Kidney (tissue), 14 donors: Measurements from ENCODE around the gene TAC4. TPM values are rescaled to one million over a fixed set of nuclear protein-coding genes. Genes with fewer than 3 reads are reported as not detected.

ENCODE experiments used
- DNase-seq, 5 donors: peaks; one replicate each; pipeline ENCODE4 v3.0.0-alpha.2; 2013 to 2020
- FAIRE-seq: peaks from 2 replicates; lab custom pipeline; 2012; peaks lifted over from hg19 to GRCh38; lab: Jason Lieb, UNC
- H3K27ac ChIP-seq, 2 donors: one replicate each; pipeline ENCODE4 v1.7.0; 2013; ENCODE audit warnings: low read depth in 2 of 2, low read length in 2 of 2, inconsistent platforms in 1 of 2
- H3K27me3 ChIP-seq: one replicate; pipeline ENCODE4 v1.7.1; 2013; ENCODE audit warnings: low read length, inconsistent platforms; ENCODE audit not compliant: control insufficient read depth, insufficient read depth
- H3K36me3 ChIP-seq, 3 donors: one replicate each; pipeline versions ENCODE4 v1.7.0 to v1.7.1; 2013; ENCODE audit warnings: low read length in 3 of 3, control low read depth in 1 of 3, inconsistent platforms in 1 of 3; ENCODE audit not compliant: insufficient read depth in 3 of 3, control insufficient read depth in 2 of 3
- H3K4me1 ChIP-seq, 3 donors: one replicate each; pipeline versions ENCODE4 v1.7.0 to v1.7.1; 2013; ENCODE audit warnings: low read length in 3 of 3, inconsistent platforms in 1 of 3, low read depth in 1 of 3; ENCODE audit not compliant: control insufficient read depth in 2 of 3, insufficient read depth in 2 of 3
- H3K4me3 ChIP-seq, 3 donors: one replicate each; pipeline versions ENCODE4 v1.7.0 to v1.8.1; 2013; ENCODE audit warnings: low read length in 3 of 3, control low read depth in 1 of 3, inconsistent platforms in 1 of 3
- H3K9ac ChIP-seq, 3 donors: one replicate each; pipeline versions ENCODE4 v1.7.0 to v1.7.1; 2013; ENCODE audit warnings: low read length in 3 of 3, control low read depth in 1 of 3, inconsistent platforms in 1 of 3
- H3K9me3 ChIP-seq, 3 donors: one replicate each; pipeline versions ENCODE4 v1.7.0 to v1.7.1; 2013; ENCODE audit warnings: low read length in 3 of 3, control low read depth in 1 of 3, inconsistent platforms in 1 of 3; ENCODE audit not compliant: control insufficient read depth in 2 of 3, insufficient read depth in 1 of 3
- intact Hi-C: fragments of 100-400 bp; cut with DNase I; formaldehyde crosslinking; loops from one replicate; pipeline ENCODE4 v1.11.1; 2022
- polyA plus RNA-seq: library from polyadenylated mRNA; stranded (reverse); fragments of 350-450 nt; fragmentation: Illumina TruSeq; extraction: RNeasy Lipid Tissue Mini Kit (QIAGEN cat#74804); gene quantifications from one replicate; pipeline ENCODE4 v1.2.3, GENCODE V29; 2014; ENCODE audit warnings: low read depth, low replicate concordance; ENCODE audit not compliant: insufficient read depth
- total RNA-seq: library from RNA; stranded (reverse); fragmentation: NEBNext Ultra II Directional; extraction: Animal tissue kit (Norgen Biotek cat#: 25700); gene quantifications from one replicate; pipeline ENCODE4 v1.2.1, GENCODE V29; 2021
- TF ChIP-seq, protein P1 (sequence below): IDR thresholded peaks from 3 replicates; pipeline ENCODE4 v1.5.1; 2012; ENCODE audit warnings: mild to moderate bottlenecking, moderate library complexity, borderline replicate concordance; ENCODE audit not compliant: insufficient read depth; ENCODE audit errors: extremely low read depth
- donor health status: control.
- donor health status: control.
- donor health status: control.
- donor health status: control.
- donor health status: control.
- donor health status: DM: yes; HTN: yes; CAD: no.
- donor health status: Normal renal cell carcinoma (clear cell type).

Gene TAC4
- total and polyA plus RNA-seq, 2 donors from 2014 or later: 0.47 TPM; not detected in 1

DNA sequence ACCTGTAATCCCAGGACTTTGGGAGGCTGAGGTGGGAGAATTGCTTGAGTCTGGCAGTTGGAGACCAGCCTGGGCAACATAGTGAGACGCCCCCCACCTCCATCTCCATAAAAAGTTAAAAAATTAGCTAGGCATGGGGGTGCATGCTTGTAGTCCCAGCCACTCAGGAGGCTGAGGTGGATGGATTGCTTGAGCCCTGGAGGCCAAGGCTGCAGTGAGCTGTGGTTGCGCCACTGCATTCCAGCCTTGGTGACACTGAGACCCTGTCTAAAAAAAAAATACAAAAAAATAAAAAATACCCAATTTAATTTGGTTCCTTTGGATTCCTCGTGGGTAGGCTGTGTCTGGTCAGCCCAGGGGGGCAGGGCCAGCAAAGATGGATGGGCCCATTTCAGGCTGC is 26.1 kb upstream of the TAC4 start:
- no peaks in the 10 kb centered on the region for H3K27me3 ChIP-seq
- no peaks in the 10 kb centered on the region for H3K36me3 ChIP-seq
- no peak overlapping the region for H3K27ac ChIP-seq
- FAIRE-seq: no peak
- no peaks in the 10 kb centered on the region for H3K9me3 ChIP-seq
- TF ChIP-seq, protein P1, sequence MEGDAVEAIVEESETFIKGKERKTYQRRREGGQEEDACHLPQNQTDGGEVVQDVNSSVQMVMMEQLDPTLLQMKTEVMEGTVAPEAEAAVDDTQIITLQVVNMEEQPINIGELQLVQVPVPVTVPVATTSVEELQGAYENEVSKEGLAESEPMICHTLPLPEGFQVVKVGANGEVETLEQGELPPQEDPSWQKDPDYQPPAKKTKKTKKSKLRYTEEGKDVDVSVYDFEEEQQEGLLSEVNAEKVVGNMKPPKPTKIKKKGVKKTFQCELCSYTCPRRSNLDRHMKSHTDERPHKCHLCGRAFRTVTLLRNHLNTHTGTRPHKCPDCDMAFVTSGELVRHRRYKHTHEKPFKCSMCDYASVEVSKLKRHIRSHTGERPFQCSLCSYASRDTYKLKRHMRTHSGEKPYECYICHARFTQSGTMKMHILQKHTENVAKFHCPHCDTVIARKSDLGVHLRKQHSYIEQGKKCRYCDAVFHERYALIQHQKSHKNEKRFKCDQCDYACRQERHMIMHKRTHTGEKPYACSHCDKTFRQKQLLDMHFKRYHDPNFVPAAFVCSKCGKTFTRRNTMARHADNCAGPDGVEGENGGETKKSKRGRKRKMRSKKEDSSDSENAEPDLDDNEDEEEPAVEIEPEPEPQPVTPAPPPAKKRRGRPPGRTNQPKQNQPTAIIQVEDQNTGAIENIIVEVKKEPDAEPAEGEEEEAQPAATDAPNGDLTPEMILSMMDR: no peak
- no peak overlapping the region for H3K9ac ChIP-seq
- intact Hi-C loops: no loop called here
- no peak overlapping the region for H3K4me3 ChIP-seq
- DNase-seq: no peak
- H3K4me1 ChIP-seq: no peaks in the 10 kb centered on the region

DNA sequence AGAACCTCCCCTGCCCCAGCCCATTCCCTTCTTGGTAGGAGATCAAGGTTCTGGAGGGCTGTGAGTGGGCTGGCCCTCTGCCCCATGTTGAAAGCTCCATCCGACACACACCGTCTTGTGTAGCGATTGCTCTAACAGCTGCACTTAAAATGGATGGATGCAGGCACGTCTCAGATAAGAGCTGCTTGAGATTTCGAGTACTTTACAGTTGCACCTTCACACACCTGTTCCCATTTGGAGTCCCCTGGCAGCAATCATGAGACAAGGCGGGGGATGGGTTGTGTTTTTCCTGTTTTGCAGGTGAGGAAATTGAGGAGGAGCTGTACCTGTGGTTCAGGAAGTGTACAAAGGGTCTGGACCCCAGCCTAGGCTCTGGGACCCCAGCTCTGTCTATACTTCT is 25.6 kb upstream of the TAC4 start:
- FAIRE-seq (no peak), DNase-seq (peak in 1 of 5 donors; percentile 38)
- Histone ChIP-seq H3K4me3 (no peak overlapping the region), H3K27ac (no peak overlapping the region), H3K9ac (no peak overlapping the region), H3K36me3 (no peaks in the 10 kb centered on the region), H3K4me1 (no peaks in the 10 kb centered on the region), H3K9me3 (no peaks in the 10 kb centered on the region), H3K27me3 (no peaks in the 10 kb centered on the region)
- TF ChIP-seq, protein P1: no peak
- intact Hi-C loops: no loop called here

DNA sequence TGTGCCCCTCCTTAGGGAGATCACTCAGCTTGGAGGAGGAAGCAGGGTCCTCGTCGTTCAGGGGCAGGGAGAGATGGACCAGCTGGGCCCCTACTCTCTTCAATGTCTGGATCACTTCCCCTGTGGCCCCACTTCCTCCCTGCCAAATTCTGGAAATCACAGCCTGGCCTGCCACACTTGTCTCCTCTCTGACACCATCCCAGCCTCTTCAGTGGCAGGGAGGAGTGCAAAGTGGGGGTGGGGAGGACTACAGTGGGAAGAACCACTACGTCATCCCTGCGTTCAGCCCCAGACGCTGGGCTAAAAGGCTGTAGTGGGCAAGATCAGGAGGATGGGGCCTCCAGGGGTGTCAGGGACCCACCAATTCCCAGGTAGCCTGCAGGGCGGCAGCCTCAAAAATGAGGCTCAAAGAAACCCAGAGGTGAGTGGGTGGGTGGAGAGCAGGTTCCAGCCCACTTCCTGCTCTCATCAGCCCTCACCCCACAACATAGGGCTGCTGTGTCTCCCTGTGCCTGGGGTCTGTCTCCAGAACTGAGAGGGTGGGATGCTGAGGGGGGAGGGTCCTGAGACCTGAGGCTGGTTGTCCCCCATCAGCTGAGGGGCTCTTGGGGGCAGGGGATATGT is 25.0 kb upstream of the TAC4 start:
- Histone ChIP-seq H3K4me1 (no peaks in the 10 kb centered on the region), H3K9me3 (no peaks in the 10 kb centered on the region), H3K9ac (no peak overlapping the region), H3K4me3 (no peak overlapping the region), H3K36me3 (no peaks in the 10 kb centered on the region), H3K27me3 (no peaks in the 10 kb centered on the region), H3K27ac (no peak overlapping the region)
- DNase-seq: peak in 1 of 5 donors; percentile 33
- intact Hi-C loops: no loop called here
- FAIRE-seq: no peak
- TF ChIP-seq, protein P1: no peak

DNA sequence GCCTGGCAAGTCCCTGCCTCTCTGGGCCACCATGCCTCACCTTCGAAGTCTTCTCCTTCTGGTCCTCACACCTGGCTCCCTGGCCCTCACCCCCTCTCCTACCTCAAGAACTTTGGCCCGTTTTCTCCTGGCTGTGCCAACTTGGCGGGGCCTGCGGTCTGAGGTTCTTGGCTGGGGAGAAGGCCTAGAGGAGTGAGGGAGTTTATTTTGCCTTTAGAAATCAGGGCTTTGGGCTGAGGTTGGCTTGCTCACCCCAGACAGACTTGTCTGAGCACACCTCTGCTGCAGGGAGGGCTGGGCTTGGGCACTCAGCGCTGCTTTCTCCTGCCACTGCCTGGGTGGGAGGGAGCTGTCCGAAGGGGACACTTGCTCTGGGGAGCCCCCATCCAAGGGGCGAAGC is 23.3 kb upstream of the TAC4 start:
- no peak overlapping the region for H3K9ac ChIP-seq
- no peaks in the 10 kb centered on the region for H3K4me1 ChIP-seq
- FAIRE-seq (no peak), DNase-seq (no peak)
- H3K27me3 ChIP-seq: no peaks in the 10 kb centered on the region
- H3K9me3 ChIP-seq: no peaks in the 10 kb centered on the region
- H3K4me3 ChIP-seq: no peak overlapping the region
- H3K27ac ChIP-seq: no peak overlapping the region
- no peaks in the 10 kb centered on the region for H3K36me3 ChIP-seq
- intact Hi-C loops: no loop called here
- TF ChIP-seq, protein P1: no peak
